Loucy (cell line): Measurements from ENCODE around the gene WDR1.

ENCODE experiments used
- H2AFZ ChIP-seq: fragments of 200-600 bp; sonication (generic); 2 replicates; pipeline ENCODE4 v1.6.0; 2016; ENCODE audit warnings: antibody characterized with exemption, mild to moderate bottlenecking, low read length, moderate library complexity
- H3F3A ChIP-seq: fragments of 200-600 bp; 2 replicates; pipeline ENCODE4 v1.6.0; 2016; ENCODE audit warnings: antibody characterized with exemption, low read depth, mild to moderate bottlenecking
- H3K27me3 ChIP-seq: fragments of 200-600 bp; sonication (generic); 2 replicates; pipeline ENCODE4 v1.6.1; 2014; ENCODE audit warnings: low read length, mild to moderate bottlenecking; ENCODE audit not compliant: insufficient read depth, poor library complexity, severe bottlenecking
- H3K36me3 ChIP-seq: fragments of 200-600 bp; sonication (generic); 2 replicates; pipeline ENCODE4 v1.6.1; 2016; ENCODE audit warnings: low read length; ENCODE audit not compliant: insufficient read depth
- H3K4me1 ChIP-seq: fragments of 200-600 bp; sonication (generic); 2 replicates; pipeline ENCODE4 v1.5.1; 2014; ENCODE audit warnings: low read length, mild to moderate bottlenecking; ENCODE audit not compliant: insufficient read depth, poor library complexity, severe bottlenecking
- H3K4me2 ChIP-seq: fragments of 200-600 bp; sonication (generic); 2 replicates; pipeline ENCODE4 v1.6.0; 2014; ENCODE audit warnings: antibody characterized with exemption, low read length, low read depth, mild to moderate bottlenecking; ENCODE audit not compliant: poor library complexity, severe bottlenecking
- H3K4me3 ChIP-seq: fragments of 200-600 bp; sonication (generic); 2 replicates; pipeline ENCODE4 v1.5.1; 2014; ENCODE audit warnings: low read length, mild to moderate bottlenecking, mixed read lengths; ENCODE audit not compliant: poor library complexity, severe bottlenecking
- H3K79me2 ChIP-seq: fragments of 200-600 bp; sonication (generic); 2 replicates; pipeline ENCODE4 v1.6.1; 2014; ENCODE audit warnings: low read length; ENCODE audit not compliant: insufficient read depth
- H3K9ac ChIP-seq: fragments of 200-600 bp; sonication (generic); 2 replicates; pipeline ENCODE4 v1.6.0; 2014; ENCODE audit warnings: mild to moderate bottlenecking, low read depth, low read length, moderate library complexity; ENCODE audit not compliant: poor library complexity, severe bottlenecking
- H3K9me2 ChIP-seq: fragments of 200-600 bp; sonication (generic); replicated peaks from 2 replicates; pipeline ENCODE4 v1.6.1; 2016; ENCODE audit warnings: low read depth, low read length, mixed read lengths
- H3K9me3 ChIP-seq: fragments of 200-600 bp; sonication (generic); 2 replicates; pipeline ENCODE4 v1.6.1; 2014; ENCODE audit warnings: mild to moderate bottlenecking, antibody characterized with exemption, low read length, low read depth; ENCODE audit not compliant: insufficient read depth
- H4K20me1 ChIP-seq: fragments of 200-600 bp; sonication (generic); 2 replicates; pipeline ENCODE4 v1.6.0; 2014; ENCODE audit warnings: antibody characterized with exemption, low read length, mild to moderate bottlenecking; ENCODE audit not compliant: insufficient read depth, poor library complexity, severe bottlenecking
- CTCF ChIP-seq: fragments of 200-600 bp; sonication (generic); conservative IDR thresholded peaks from 2 replicates; pipeline ENCODE4 v1.5.1; 2014; ENCODE audit warnings: mild to moderate bottlenecking, antibody characterized with exemption, low read length
- EZH2phosphoT487 ChIP-seq: fragments of 200-600 bp; IDR thresholded peaks from 2 replicates; pipeline ENCODE4 v1.6.1; 2018; ENCODE audit warnings: antibody characterized with exemption, mild to moderate bottlenecking, moderate library complexity, borderline replicate concordance

Gene WDR1

GRCh38 chr4:10095296-10095991, 21.2 kb downstream of the WDR1 start:
- Histone ChIP-seq H3K79me2 (peaks cover 85% of the 10 kb centered on the region), H3K9me3 (no peaks in the 10 kb centered on the region), H3K27me3 (no peaks in the 10 kb centered on the region), H2AFZ (no peak overlapping the region), H3K4me1 (peaks cover 67% of the 10 kb centered on the region), H3F3A (peaks cover 16% of the 10 kb centered on the region), H3K4me2 (peak overlapping the region; percentile 76), H3K4me3 (peak overlapping the region; percentile 61), H3K36me3 (peaks cover 88% of the 10 kb centered on the region), H3K9ac (peak overlapping the region; percentile 70), H3K9me2 (no peaks in the 10 kb centered on the region), H4K20me1 (peaks cover 83% of the 10 kb centered on the region)
- no peak for TF ChIP-seq CTCF
- no peak for TF ChIP-seq EZH2phosphoT487

GRCh38 chr4:10094841-10095240, 21.8 kb downstream of the WDR1 start:
- Histone ChIP-seq H3K79me2 (peaks cover 85% of the 10 kb centered on the region), H3K4me1 (peaks cover 69% of the 10 kb centered on the region), H3K4me2 (peak overlapping the region; percentile 76), H3K9ac (peak overlapping the region; percentile 70), H3K9me3 (no peaks in the 10 kb centered on the region), H2AFZ (no peak overlapping the region), H3K36me3 (peaks cover 88% of the 10 kb centered on the region), H3K27me3 (no peaks in the 10 kb centered on the region), H3F3A (peaks cover 16% of the 10 kb centered on the region), H3K9me2 (no peaks in the 10 kb centered on the region), H3K4me3 (peak overlapping the region; percentile 21), H4K20me1 (peaks cover 83% of the 10 kb centered on the region)
- TF ChIP-seq EZH2phosphoT487 = no peak
- no peak for TF ChIP-seq CTCF

- Histone ChIP-seq H3K36me3 (peaks cover 88% of the 10 kb centered on the region), H3K4me3 (peak overlapping the region; percentile 21), H3K79me2 (peaks cover 85% of the 10 kb centered on the region), H3K9me3 (no peaks in the 10 kb centered on the region), H3K27me3 (no peaks in the 10 kb centered on the region), H3F3A (peaks cover 16% of the 10 kb centered on the region), H3K9ac (peak overlapping the region; percentile 70), H3K9me2 (no peaks in the 10 kb centered on the region), H3K4me2 (peak overlapping the region; percentile 76), H4K20me1 (peaks cover 83% of the 10 kb centered on the region), H3K4me1 (peaks cover 67% of the 10 kb centered on the region), H2AFZ (no peak overlapping the region)
- TF ChIP-seq EZH2phosphoT487 (no peak), CTCF (no peak)
Observed at GRCh38 chr4:10093801-10094552, 22.6 kb downstream of the WDR1 start.
